ENCODE results near the gene KLHL29. TPM values are rescaled to one million over a fixed set of nuclear protein-coding genes. Genes with fewer than 3 reads are reported as not detected.
A peak's percentile ranks its signal among the peaks of the same experiment; 100 is the strongest.

Gene KLHL29
- total RNA-seq, 1 donor from 2014 or later, result 5.0 TPM

DNA sequence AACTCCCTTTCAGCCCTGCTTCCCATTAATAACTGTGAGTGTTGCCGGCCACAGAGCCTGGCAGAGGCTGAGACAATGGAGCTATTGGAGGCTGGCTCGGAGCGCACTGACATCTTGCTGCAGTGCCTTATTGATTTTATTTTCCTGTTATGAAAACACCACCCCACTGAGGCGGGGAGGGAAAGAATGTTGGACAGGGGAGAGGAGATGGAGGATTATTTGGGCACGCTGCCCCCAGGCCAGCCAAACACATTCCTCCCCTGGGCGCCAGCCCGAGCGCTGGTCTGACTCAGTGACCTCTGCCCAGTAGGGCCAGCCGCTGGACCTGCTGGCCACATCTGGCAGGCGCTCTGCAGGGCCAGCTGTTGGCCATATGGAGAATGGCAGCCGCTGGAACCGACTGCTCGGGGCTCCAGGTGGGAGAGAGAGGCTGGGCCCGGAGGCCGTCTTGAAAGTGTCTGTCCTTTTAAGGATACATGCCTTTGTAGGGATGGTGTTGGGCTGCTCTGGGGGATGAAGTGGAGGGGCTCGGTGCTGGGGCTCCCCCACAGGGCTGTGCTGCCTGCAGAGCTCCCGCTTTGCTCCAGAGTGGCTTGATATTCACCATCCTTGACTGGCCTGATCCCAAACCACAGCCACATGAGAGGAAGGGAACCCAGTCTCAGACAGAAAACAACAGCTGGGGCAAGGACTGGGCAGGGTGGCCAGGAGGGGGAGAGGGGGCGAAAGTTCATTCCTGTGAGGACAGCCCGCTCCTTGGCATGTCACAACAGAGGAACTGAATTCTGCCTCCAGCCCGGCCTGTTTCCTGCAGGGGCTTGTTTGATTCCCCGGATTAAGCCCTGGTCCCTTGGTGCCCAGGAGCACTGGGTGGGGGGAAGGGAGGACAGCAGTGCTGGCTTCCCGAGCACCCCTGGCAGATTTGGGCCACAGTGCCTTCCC is 179.0 kb downstream of the KLHL29 start:
- no peaks in the 10 kb centered on the region for H3K9me3 Mint-ChIP-seq (ENCODE audit: unreplicated experiment)
- peaks cover 10% of the 10 kb centered on the region for H3K27me3 Mint-ChIP-seq (ENCODE audit: unreplicated experiment)
- TF ChIP-seq, protein P1, sequence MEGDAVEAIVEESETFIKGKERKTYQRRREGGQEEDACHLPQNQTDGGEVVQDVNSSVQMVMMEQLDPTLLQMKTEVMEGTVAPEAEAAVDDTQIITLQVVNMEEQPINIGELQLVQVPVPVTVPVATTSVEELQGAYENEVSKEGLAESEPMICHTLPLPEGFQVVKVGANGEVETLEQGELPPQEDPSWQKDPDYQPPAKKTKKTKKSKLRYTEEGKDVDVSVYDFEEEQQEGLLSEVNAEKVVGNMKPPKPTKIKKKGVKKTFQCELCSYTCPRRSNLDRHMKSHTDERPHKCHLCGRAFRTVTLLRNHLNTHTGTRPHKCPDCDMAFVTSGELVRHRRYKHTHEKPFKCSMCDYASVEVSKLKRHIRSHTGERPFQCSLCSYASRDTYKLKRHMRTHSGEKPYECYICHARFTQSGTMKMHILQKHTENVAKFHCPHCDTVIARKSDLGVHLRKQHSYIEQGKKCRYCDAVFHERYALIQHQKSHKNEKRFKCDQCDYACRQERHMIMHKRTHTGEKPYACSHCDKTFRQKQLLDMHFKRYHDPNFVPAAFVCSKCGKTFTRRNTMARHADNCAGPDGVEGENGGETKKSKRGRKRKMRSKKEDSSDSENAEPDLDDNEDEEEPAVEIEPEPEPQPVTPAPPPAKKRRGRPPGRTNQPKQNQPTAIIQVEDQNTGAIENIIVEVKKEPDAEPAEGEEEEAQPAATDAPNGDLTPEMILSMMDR (IDR thresholded peaks at IDR 0.05), result peak; percentile 26
- peaks cover 36% of the 10 kb centered on the region for H3K4me1 Mint-ChIP-seq (ENCODE audit: unreplicated experiment)
- H3K4me3 Mint-ChIP-seq (ENCODE audit: unreplicated experiment), result no peak overlapping the region
- no peaks in the 10 kb centered on the region for H3K36me3 Mint-ChIP-seq (ENCODE audit: unreplicated experiment)
- peak; percentile 92 for DNase-seq (ENCODE audit: extremely low spot score, unreplicated experiment)
- peak overlapping the region; percentile 76 for H3K27ac Mint-ChIP-seq (ENCODE audit: unreplicated experiment)

DNA sequence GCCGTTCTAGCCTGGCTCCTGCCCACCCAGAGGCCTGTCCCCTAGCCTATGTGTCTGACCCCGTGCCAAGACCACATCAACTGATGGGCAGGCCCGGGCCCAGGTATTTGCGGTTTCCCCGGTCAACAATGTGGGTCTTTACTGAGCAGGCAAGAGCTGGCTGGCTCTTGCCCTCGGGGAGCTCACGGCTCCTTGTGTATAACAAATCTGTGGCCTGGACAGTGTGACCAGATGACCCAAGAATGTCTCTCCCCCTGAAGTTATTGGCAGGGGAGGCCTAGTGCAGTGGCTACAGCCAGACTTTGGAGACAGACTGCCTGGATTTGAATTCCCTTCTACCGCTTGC is 179.6 kb downstream of the KLHL29 start:
- Mint-ChIP-seq H3K27me3 (ENCODE audit: unreplicated experiment) (peaks cover 6% of the 10 kb centered on the region), H3K4me1 (ENCODE audit: unreplicated experiment) (peaks cover 36% of the 10 kb centered on the region), H3K36me3 (ENCODE audit: unreplicated experiment) (no peaks in the 10 kb centered on the region), H3K4me3 (ENCODE audit: unreplicated experiment) (no peak overlapping the region), H3K27ac (ENCODE audit: unreplicated experiment) (peak overlapping the region; percentile 28), H3K9me3 (ENCODE audit: unreplicated experiment) (no peaks in the 10 kb centered on the region)
- no peak for DNase-seq (ENCODE audit: extremely low spot score, unreplicated experiment)
- TF ChIP-seq, protein P1 (IDR thresholded peaks at IDR 0.05), result no peak

DNA sequence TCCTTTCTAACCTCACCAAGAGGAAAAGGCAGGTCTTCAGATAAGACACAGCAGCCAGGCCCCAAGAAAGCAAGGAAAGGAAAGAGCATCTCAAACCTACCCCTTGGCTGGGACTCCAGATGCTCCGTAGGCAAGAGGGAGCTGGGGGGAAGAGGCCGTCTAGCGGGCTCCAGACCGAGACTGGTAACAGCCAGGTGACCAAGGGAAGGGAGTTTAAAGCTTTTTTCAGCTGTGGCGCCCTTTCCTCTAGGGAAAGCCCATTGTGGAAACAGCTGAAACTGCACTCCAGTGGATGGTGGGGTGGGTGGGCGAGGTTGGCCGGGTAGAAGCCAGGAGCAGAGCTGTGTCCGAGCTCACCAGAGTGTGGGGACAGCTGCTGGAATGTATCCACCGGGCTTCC is 180.4 kb downstream of the KLHL29 start:
- Mint-ChIP-seq H3K36me3 (ENCODE audit: unreplicated experiment) (no peaks in the 10 kb centered on the region), H3K4me1 (ENCODE audit: unreplicated experiment) (peaks cover 36% of the 10 kb centered on the region), H3K4me3 (ENCODE audit: unreplicated experiment) (no peak overlapping the region), H3K27ac (ENCODE audit: unreplicated experiment) (no peak overlapping the region), H3K27me3 (ENCODE audit: unreplicated experiment) (peaks cover 3% of the 10 kb centered on the region), H3K9me3 (ENCODE audit: unreplicated experiment) (no peaks in the 10 kb centered on the region)
- TF ChIP-seq, protein P1 (IDR thresholded peaks at IDR 0.05), result no peak
- DNase-seq (ENCODE audit: extremely low spot score, unreplicated experiment), result no peak

DNA sequence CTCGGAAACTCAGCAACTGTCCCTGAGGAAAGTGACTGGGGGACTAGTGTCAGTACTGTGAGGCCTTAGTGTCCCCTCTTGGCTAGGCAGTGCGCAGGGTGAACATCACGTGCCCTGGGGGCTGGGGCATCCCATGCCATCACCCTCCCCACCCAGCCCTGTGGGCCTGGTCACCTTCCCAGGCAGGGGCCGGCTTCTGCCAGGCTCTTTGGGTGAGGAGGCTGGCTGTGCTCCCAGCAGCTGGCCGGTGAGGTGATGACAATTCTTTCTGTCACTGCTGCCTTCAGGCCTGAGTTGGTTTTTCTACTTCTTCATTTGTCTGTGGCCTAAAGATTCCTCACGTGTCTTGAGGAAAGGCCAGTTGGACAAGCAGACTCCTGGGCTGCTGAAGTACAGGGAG is 180.8 kb downstream of the KLHL29 start:
- TF ChIP-seq, protein P1 (IDR thresholded peaks at IDR 0.05), result no peak
- peaks cover 3% of the 10 kb centered on the region for H3K27me3 Mint-ChIP-seq (ENCODE audit: unreplicated experiment)
- H3K36me3 Mint-ChIP-seq (ENCODE audit: unreplicated experiment), result no peaks in the 10 kb centered on the region
- no peak overlapping the region for H3K27ac Mint-ChIP-seq (ENCODE audit: unreplicated experiment)
- H3K4me1 Mint-ChIP-seq (ENCODE audit: unreplicated experiment), result peaks cover 36% of the 10 kb centered on the region
- no peaks in the 10 kb centered on the region for H3K9me3 Mint-ChIP-seq (ENCODE audit: unreplicated experiment)
- no peak for DNase-seq (ENCODE audit: extremely low spot score, unreplicated experiment)
- H3K4me3 Mint-ChIP-seq (ENCODE audit: unreplicated experiment), result no peak overlapping the region
